ENCODE measurements around the gene PPP2R2C.

PPP2R2C gene

DNA sequence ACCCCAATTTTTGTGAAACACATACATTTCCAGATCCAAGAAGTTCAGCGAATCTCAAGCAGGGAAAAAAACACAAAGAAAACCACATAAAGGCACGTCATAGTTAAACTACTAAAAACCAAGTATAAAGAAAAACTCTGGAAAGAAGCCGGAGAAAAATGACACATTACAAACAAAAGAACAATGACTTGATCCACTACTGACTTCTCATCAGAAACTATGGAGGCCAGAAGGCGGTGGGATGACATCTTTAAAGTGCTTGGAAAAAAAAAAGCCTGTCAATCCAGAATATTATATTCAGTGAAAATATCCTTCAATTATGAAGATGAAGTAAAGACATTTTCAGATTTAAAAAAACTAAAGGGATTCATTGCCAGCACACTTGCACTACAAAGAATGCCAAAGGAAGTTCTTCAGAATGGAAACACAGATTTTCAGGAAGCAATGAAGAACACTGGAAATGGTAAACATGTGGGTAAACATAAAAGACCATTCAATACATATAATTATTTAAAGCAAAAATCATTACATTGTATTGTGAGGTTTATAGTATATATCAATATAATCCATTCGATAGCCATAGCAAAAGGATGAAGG, 32.6 kb upstream of the PPP2R2C start:
- DNase-seq (no peak), ATAC-seq (ENCODE audit: insufficient read depth, low read depth) (no peak)
- TF ChIP-seq CTCF (IDR thresholded peaks at IDR 0.05; ENCODE audit: borderline replicate concordance, extremely low read depth, low read length, poor library complexity, severe bottlenecking) (no peak), EZH2 (IDR thresholded peaks at IDR 0.05; ENCODE audit: borderline replicate concordance, low read depth, low read length, severe bottlenecking) (no peak)
- H3K9me3 ChIP-seq (ENCODE audit: insufficient read depth, low read length, severe bottlenecking), result no peaks in the 10 kb centered on the region
- H4K20me1 ChIP-seq (ENCODE audit: insufficient read depth, low read length), result no peaks in the 10 kb centered on the region
- H3K4me1 ChIP-seq (ENCODE audit: insufficient read depth, low read length), result no peaks in the 10 kb centered on the region
- no peaks in the 10 kb centered on the region for H3K27me3 ChIP-seq (ENCODE audit: insufficient read depth, low read length, poor library complexity)
- no peak overlapping the region for H2AFZ ChIP-seq (ENCODE audit: low read depth, low read length)
- no peak overlapping the region for H3K4me3 ChIP-seq (ENCODE audit: low read depth in 1 of 2, low read length in 2 of 2)
- no peak overlapping the region for H3K27ac ChIP-seq (ENCODE audit: low read length)
- no peak overlapping the region for H3K4me2 ChIP-seq (ENCODE audit: insufficient read depth, low read length)
- H3K36me3 ChIP-seq (ENCODE audit: insufficient read depth, low read length), result no peaks in the 10 kb centered on the region
- H3K79me2 ChIP-seq (ENCODE audit: insufficient read depth, low read length), result no peaks in the 10 kb centered on the region
- no peak overlapping the region for H3K9ac ChIP-seq (ENCODE audit: low read depth, low read length)

DNA sequence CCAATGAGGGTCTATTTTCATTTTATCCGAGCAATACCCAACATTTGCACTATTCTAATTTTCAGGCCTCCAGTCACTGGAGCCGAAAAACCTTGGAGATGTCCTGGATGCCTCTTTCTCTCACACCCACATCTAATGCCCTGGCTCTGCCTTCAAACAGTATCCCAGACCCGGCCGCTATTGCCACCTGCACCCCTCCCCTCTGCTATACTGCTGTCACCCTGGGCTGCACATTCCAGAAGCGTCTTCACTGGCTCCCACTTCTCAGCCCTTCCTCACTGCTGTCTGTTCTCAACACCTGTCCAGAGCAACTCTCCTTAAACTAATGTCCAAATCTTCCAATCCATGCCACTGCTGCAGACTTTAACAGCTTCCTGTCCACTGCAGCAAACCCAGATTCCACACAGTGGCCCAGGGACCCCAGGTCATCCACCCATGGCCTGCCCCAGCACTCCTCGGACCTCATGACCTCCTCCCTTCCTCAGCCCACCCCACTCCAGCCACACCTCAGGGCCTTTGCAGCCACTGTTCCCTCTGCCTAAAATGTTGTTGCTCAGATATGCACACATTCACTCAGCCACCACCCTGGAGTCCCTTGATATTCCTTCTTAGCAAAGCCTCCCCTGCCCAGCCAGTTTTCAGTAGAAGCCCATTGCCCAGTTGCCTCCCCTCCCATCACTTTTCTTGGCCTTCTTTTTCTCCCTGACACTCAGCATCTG, 30.5 kb upstream of the PPP2R2C start:
- no peak overlapping the region for H3K4me3 ChIP-seq (ENCODE audit: low read depth in 1 of 2, low read length in 2 of 2)
- ATAC-seq (ENCODE audit: insufficient read depth, low read depth) (no peak), DNase-seq (no peak)
- TF ChIP-seq EZH2 (IDR thresholded peaks at IDR 0.05; ENCODE audit: borderline replicate concordance, low read depth, low read length, severe bottlenecking) (no peak), CTCF (IDR thresholded peaks at IDR 0.05; ENCODE audit: borderline replicate concordance, extremely low read depth, low read length, poor library complexity, severe bottlenecking) (no peak)
- no peaks in the 10 kb centered on the region for H3K9me3 ChIP-seq (ENCODE audit: insufficient read depth, low read length, severe bottlenecking)
- H4K20me1 ChIP-seq (ENCODE audit: insufficient read depth, low read length), result no peaks in the 10 kb centered on the region
- H3K4me2 ChIP-seq (ENCODE audit: insufficient read depth, low read length), result no peak overlapping the region
- no peaks in the 10 kb centered on the region for H3K79me2 ChIP-seq (ENCODE audit: insufficient read depth, low read length)
- H3K4me1 ChIP-seq (ENCODE audit: insufficient read depth, low read length), result no peaks in the 10 kb centered on the region
- H3K9ac ChIP-seq (ENCODE audit: low read depth, low read length), result no peak overlapping the region
- H3K36me3 ChIP-seq (ENCODE audit: insufficient read depth, low read length), result no peaks in the 10 kb centered on the region
- no peak overlapping the region for H2AFZ ChIP-seq (ENCODE audit: low read depth, low read length)
- H3K27me3 ChIP-seq (ENCODE audit: insufficient read depth, low read length, poor library complexity), result peaks cover 3% of the 10 kb centered on the region
- H3K27ac ChIP-seq (ENCODE audit: low read length), result no peak overlapping the region

DNA sequence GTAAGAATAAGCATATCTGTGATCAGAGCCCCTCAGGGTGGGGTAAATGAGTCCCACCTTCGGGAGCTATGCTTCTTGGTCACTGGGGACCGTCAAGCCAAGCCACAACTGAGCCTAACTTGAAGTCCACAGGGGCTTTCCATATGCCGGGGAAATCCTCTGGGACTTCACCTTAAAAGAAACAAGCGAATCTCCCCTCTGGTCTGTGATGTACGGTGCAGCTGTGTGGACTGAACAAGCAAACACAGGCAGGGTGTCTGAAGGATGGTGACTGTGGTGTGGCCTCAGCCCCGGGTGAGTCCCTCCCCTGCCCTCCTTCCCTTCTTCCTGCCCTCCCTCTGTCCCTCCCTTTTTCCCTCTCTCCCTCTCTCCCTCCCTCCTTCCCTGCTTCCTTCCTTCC, 29.7 kb upstream of the PPP2R2C start:
- Histone ChIP-seq H2AFZ (ENCODE audit: low read depth, low read length) (no peak overlapping the region), H3K4me2 (ENCODE audit: insufficient read depth, low read length) (no peak overlapping the region), H3K4me3 (ENCODE audit: low read depth in 1 of 2, low read length in 2 of 2) (no peak overlapping the region), H3K79me2 (ENCODE audit: insufficient read depth, low read length) (no peaks in the 10 kb centered on the region), H3K27ac (ENCODE audit: low read length) (no peak overlapping the region), H3K27me3 (ENCODE audit: insufficient read depth, low read length, poor library complexity) (peaks cover 3% of the 10 kb centered on the region), H3K4me1 (ENCODE audit: insufficient read depth, low read length) (no peaks in the 10 kb centered on the region), H3K9ac (ENCODE audit: low read depth, low read length) (no peak overlapping the region), H3K9me3 (ENCODE audit: insufficient read depth, low read length, severe bottlenecking) (no peaks in the 10 kb centered on the region), H4K20me1 (ENCODE audit: insufficient read depth, low read length) (no peaks in the 10 kb centered on the region), H3K36me3 (ENCODE audit: insufficient read depth, low read length) (no peaks in the 10 kb centered on the region)
- TF ChIP-seq CTCF (IDR thresholded peaks at IDR 0.05; ENCODE audit: borderline replicate concordance, extremely low read depth, low read length, poor library complexity, severe bottlenecking) (no peak), EZH2 (IDR thresholded peaks at IDR 0.05; ENCODE audit: borderline replicate concordance, low read depth, low read length, severe bottlenecking) (no peak)
- no peak for DNase-seq
- ATAC-seq (ENCODE audit: insufficient read depth, low read depth), result no peak
